MM.1S (cell line): ENCODE results near the gene GPR35.

Source experiments
- CTCF ChIP-seq: fragments of 300-600 bp; sonication (generic); IDR thresholded peaks from 2 replicates; pipeline ENCODE4 v1.5.1; 2016; ENCODE audit warnings: antibody characterized with exemption, low read length, mixed read lengths
- EZH2 ChIP-seq: fragments of 300-600 bp; sonication (generic); optimal IDR thresholded peaks from 2 replicates; pipeline ENCODE3; 2017; ENCODE audit warnings: low read depth, mild to moderate bottlenecking, antibody characterized with exemption, low read length, mixed read lengths
- EZH2phosphoT487 ChIP-seq: fragments of 300-600 bp; sonication (generic); IDR thresholded peaks from 2 replicates; pipeline ENCODE4 v1.6.1; 2018; ENCODE audit warnings: antibody characterized with exemption, low read length

GRCh38 chr2:240648155-240648649, 22.9 kb downstream of the GPR35 start:
- no peak for TF ChIP-seq CTCF
- TF ChIP-seq EZH2 = no peak
- no peak for TF ChIP-seq EZH2phosphoT487
